Measurements from ENCODE around the gene PCNX2. TPM values are rescaled to one million over a fixed set of nuclear protein-coding genes. Genes with fewer than 3 reads are reported as not detected.

The PCNX2 gene
- total and polyA plus RNA-seq, 12 donors: 0.29 to 3.1 (median 1.6) TPM

- WGBS, 2 donors: 64 to 67% methylated on average over 4 of the region's 4 CpGs
- H3K27me3 ChIP-seq: no peaks in the 10 kb centered on the region
- DNase-seq: no peak
- H3K4me3 ChIP-seq: no peak overlapping the region
- no peaks in the 10 kb centered on the region for H3K9me3 ChIP-seq
- no peaks in the 10 kb centered on the region for H3K36me3 ChIP-seq
- no peak overlapping the region for H3K27ac ChIP-seq
- intact Hi-C loops (cut with DNase I): no loop called here
- no peak for ATAC-seq
- H3K4me1 ChIP-seq: peaks cover 0 to 8% (median 0%) of the 10 kb centered on the region in 9 donors
- TF ChIP-seq, protein P1, sequence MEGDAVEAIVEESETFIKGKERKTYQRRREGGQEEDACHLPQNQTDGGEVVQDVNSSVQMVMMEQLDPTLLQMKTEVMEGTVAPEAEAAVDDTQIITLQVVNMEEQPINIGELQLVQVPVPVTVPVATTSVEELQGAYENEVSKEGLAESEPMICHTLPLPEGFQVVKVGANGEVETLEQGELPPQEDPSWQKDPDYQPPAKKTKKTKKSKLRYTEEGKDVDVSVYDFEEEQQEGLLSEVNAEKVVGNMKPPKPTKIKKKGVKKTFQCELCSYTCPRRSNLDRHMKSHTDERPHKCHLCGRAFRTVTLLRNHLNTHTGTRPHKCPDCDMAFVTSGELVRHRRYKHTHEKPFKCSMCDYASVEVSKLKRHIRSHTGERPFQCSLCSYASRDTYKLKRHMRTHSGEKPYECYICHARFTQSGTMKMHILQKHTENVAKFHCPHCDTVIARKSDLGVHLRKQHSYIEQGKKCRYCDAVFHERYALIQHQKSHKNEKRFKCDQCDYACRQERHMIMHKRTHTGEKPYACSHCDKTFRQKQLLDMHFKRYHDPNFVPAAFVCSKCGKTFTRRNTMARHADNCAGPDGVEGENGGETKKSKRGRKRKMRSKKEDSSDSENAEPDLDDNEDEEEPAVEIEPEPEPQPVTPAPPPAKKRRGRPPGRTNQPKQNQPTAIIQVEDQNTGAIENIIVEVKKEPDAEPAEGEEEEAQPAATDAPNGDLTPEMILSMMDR (IDR thresholded peaks at IDR 0.05): no peak
These were observed 262.6 kb downstream of the PCNX2 start for GRCh38 chr1:233032916-233033315.

- ATAC-seq: no peak
- intact Hi-C loops (cut with DNase I): no loop called here
- 64 to 80% methylated on average over 3 of the region's 3 CpGs for WGBS, 2 donors
These were observed 264.0 kb downstream of the PCNX2 start for GRCh38 chr1:233031521-233031920.

GRCh38 chr1:233027046-233027445, 268.5 kb downstream of the PCNX2 start:
- Histone ChIP-seq H3K36me3 (no peaks in the 10 kb centered on the region), H3K9me3 (no peaks in the 10 kb centered on the region), H3K4me3 (no peak overlapping the region), H3K27ac (no peak overlapping the region), H3K4me1 (peaks cover 0 to 5% (median 0%) of the 10 kb centered on the region in 9 donors), H3K27me3 (no peaks in the 10 kb centered on the region)
- WGBS, 2 donors: 79 to 80% methylated on average over 5 of the region's 5 CpGs
- intact Hi-C loops (cut with DNase I): loop anchor here in 7 of 10 donors (2.0 to 10.0 kb wide), 6 partner anchors 145 to 396 kb away; partner anchors contain the start of gene SIPA1L2 (in 2 of the 7)
- no peak for DNase-seq
- no peak for ATAC-seq
- TF ChIP-seq, protein P1 (IDR thresholded peaks at IDR 0.05): no peak

More at GRCh38 chr1:233031521-233031920, 264.0 kb downstream of the PCNX2 start:
- no peak for DNase-seq
- Histone ChIP-seq H3K27me3 (no peaks in the 10 kb centered on the region), H3K4me3 (no peak overlapping the region), H3K9me3 (no peaks in the 10 kb centered on the region), H3K36me3 (no peaks in the 10 kb centered on the region), H3K27ac (no peak overlapping the region), H3K4me1 (peaks cover 0 to 8% (median 0%) of the 10 kb centered on the region in 9 donors)
- TF ChIP-seq, protein P1 (IDR thresholded peaks at IDR 0.05): no peak

DNA sequence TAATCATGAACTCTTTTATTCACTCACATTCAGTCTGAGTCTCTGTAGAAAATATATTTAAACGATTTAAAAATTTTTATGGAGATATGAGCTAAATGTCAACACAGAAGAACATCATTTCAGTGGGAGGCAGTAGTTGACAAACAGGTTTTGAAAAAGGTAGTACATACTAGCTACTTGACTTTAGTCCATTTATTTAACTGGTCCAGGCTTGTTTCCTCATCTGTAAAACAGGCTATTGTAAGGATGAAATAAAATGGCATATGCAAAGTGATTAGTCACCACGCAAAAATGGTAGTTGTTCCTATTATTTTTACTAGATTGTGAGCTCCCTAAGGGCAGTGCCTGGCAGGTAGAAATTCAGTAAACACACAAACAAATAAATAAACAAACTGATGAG, 270.0 kb downstream of the PCNX2 start:
- Histone ChIP-seq H3K27ac (no peak overlapping the region), H3K36me3 (no peaks in the 10 kb centered on the region), H3K4me3 (no peak overlapping the region), H3K27me3 (no peaks in the 10 kb centered on the region), H3K9me3 (no peaks in the 10 kb centered on the region), H3K4me1 (peaks cover 0 to 13% (median 5%) of the 10 kb centered on the region in 9 donors)
- DNase-seq: no peak
- TF ChIP-seq, protein P1 (IDR thresholded peaks at IDR 0.05): peak in 2 of 9 donors; percentile 6 to 15
- intact Hi-C loops (cut with DNase I): loop anchor here in 8 of 10 donors (1.0 to 10.0 kb wide), 9 partner anchors 147 to 391 kb away; partner anchors contain the start of gene SIPA1L2 (in 1 of the 8)
- 81 to 88% methylated on average over 2 of the region's 2 CpGs for WGBS, 2 donors
- no peak for ATAC-seq
